Skin of body (tissue), 2 donors: ENCODE data around the gene DOP1A. TPM values are rescaled to one million over a fixed set of nuclear protein-coding genes. Genes with fewer than 3 reads are reported as not detected.
"Not testable (repeated sequence)": the region's sequence is repeated elsewhere in the genome, so short reads cannot be mapped to it uniquely, and the experiment has no call there.

ENCODE experiments used
- DNase-seq: peaks from one replicate; lab custom pipeline; 2025; lab: John Stamatoyannopoulos, UW
- total RNA-seq: library from RNA; depleted of rRNA; stranded (reverse); fragments of >200 nt; gene quantifications from one replicate; pipeline ENCODE4 v1.2.3, GENCODE V29; 2014

DOP1A gene
- total RNA-seq, 1 donor from 2014 or later, result 55.6 TPM

DNA sequence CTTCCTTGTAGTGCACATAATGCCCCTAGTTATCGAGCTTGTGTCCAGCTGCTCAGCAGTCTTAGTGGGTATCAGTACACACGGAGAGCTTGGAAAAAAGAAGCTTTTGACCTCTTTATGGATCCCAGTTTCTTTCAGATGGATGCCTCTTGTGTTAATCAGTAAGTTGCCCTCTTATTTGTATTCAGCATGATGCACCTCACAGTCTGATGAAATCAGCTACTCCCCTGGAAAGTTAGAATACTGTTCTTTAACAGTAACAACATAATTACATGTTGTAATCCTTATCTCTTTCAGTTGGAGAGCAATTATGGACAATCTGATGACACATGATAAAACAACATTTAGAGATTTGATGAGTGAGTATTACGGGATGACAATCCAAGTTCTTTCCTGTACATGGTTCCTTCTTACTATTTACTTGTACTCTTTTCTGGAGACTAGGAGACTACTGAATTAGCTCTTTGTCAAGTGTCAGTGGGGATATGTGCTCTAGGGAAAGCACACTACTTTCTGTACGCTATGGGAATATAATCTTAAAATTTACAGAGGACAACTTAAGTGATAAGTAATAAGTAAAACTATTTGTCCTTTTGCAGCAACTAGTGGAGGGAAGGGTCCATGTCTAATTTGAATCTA, 86.5 kb downstream of the DOP1A start:
- DNase-seq, result no peak

DNA sequence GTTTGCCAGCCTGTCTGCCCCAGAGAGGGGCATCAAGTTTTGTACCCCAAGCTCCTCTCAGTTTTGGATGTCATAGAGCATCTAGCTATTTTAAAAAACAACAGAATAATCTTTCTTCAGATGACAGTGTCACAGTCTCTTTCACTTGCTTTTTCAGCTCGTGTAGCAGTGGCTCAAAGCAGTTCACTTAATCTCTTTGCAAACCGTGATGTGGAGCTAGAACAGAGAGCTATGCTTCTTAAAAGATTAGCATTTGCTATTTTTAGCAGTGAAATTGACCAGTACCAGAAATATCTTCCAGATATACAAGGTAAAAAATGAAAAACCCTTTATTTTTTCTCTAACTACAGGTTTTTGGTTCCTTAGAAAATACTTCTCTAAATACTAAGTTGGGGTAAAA, 88.3 kb downstream of the DOP1A start:
- no peak for DNase-seq

DNA sequence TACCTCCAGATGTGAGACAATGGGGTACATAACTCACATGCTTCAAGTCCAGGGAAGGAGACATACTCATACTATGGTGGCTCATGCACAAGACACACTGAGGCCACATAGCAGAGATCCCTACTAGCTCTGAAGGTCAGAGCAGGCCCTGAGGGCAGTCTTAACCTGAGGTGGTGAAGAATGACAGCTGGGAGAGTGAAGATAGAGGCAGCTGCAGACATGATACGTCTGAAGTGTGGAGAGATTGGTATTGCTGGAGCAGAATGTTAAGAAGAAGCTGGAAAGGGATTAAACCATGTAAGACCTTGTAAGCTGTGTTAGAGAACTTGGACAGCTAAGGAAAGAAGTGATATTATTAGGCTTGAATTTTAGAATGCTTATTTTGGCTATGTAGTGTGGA, 92.7 kb downstream of the DOP1A start:
- DNase-seq, result no peak

DNA sequence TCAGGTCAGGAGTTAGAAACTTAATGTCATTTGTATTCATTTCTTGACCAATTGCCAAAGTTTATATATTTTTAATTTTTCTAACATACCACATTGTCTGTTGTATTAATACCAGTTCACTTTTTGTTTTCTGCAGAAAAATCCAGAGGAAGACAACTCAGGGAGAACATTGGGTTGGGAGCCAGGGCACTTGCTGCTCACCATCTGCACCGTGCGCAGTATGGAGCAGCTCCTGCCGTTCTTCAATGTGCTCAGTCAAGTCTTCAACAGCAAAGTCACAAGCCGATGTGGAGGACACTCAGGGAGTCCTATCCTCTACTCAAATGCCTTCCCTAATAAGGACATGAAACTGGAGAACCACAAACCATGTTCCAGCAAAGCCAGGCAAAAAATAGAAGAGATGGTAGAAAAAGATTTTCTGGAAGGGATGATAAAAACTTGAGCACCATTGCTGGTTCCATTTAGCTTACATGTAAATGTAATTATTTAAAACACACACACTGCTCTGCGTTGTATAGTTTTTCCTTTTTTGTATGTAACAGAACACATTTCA, 100.3 kb downstream of the DOP1A start:
- DNase-seq, result no peak

DNA sequence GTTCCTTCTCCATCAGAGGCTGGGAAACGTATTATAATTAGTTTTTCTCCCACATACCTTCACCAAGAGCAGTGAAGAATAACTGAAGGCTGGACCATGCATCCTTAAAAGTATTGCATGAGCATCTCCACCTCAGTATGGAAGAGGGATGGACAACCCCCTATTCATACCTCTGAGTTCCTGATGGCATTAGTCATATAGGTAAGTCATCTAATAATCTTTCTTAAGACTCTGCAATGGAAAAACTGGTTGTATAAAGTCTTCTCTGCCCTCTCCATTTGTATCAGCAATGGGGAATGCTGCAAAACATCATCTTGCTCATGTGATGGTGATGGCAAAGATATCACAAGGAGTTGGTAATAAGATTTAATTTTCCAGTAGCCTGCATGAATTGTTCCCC, 101.1 kb downstream of the DOP1A start:
- no peak for DNase-seq

DNA sequence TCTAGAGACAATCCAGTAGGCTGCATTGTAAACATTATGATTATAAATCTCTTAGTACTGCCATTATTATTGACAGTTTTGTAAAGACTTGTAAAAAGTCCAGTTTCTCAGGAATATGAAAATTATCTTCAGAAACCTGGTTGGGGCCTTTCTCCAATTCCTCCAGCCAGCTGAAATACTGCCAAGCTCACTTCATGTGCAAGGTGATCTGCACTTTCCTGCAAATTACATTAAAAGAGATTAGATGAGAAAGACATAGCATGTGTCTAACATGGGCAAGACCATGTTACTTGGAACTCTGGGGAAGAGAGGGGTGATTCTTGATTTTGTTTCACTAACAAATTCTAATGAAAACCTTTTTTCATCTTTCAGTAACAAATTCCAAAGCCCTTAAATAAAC, 101.6 kb downstream of the DOP1A start:
- no peak for DNase-seq

DNA sequence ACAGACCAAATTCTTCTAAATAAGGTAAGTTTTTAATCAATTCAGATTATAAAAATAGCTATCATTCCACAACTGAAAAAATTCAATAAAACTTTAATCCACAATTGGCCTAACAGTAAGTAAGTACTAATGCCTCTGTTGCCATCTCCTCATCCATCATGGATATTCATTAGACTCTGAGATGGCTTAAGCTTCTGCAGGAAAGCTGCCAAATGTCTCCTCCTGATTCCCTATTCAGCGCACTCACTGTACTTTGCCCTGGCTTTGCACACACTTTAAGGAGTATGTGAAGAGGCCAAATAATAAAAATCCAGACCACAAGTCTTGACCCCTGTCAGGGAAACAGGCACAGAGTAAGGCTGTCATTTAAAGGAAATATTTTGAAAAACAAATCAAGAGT, 102.0 kb downstream of the DOP1A start:
- DNase-seq, result no peak

DNA sequence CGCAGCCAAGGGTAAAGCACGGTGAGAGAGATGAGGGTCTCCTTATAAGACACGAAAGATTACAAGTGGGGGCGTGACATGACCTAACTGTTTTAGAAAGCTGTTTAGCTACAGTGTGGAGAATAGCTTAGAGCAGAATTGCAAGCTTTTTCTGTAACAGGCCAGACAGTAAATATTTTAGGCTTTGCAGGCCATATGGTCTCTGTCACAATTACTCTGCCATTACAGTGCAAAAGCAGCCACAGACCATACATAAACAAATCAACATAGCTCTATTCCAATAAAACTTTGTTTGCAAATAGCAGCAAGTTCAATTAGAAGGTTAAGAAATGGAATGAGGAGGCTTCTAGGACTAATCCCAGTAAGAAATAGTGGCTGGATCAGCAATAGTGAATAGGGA, 108.8 kb downstream of the DOP1A start:
- no peak for DNase-seq

DNA sequence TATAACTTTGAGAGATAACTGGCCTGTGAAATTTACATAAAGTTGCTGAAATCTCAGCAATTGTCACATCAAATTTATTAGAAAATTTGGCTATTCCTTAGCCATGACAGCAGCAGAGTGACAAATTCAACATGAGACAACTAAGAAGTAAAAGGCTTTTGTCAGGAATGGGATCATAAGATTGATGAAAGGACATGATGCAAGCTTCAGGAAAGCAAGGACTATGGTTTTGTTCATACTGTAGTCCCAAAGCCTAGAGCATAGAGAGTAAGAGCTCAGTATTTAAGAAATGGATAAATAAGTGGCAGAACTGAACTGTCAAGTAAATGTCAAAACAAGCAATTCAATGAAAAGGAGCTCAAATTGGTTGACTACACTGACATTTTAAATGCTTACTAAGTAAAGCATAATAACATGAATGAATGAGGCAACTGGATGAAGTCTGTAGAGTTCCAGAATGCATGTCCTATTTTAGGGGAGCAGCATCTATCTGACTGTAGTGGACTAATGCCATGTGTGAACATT, 113.0 kb downstream of the DOP1A start:
- DNase-seq, result no peak

DNA sequence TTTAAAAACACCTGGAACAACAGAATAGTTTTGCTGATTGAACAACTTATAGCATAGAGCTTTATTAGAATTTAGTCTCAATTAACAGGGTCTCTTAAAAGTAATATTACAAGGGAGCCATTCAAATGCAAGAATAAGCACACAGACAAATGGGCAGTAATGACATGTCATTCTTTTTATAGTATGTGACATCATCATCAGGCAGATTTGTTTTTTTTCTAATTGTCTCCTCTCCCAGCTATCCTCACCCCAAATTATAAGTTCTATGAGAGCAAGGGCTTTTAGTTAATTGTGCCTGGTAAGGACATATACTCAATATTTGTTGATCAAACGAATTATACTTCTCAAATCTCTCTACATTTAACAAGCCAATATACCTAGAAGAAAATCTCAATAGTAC, 114.6 kb downstream of the DOP1A start:
- DNase-seq, result no peak

DNA sequence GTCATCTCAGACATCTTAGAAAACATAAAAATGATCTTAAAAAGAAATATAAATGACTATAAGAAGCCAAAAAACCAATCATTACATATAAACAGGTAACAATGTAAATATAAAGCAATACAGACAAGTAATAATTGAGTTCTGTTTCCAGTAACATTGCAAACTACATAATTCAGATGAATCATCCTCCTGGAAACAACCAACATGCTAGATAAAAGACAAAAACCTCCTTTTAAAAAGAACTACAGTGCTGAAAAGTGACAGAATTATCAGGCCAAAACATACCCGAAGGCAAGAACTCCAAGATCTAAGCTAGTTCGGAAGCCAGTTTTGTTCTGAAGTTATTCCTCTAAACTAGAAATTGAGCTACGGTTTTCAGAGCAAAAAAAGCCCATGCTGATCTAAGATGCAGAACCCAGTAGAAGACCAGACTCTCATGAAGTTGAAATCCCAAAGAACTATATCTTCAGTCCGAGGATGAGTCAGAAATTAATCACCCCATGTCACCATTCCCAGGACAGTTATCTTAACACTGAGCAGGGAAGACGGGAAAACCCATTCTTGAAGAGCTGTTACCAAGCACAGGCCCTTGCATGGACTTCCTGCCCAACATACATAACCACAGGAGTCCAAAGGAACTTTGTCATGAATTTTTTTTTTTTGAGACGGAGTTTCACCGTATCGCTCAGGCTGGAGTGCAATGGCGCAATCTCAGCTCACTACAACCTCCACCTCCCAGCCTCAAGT, 115.8 kb downstream of the DOP1A start:
- no peak for DNase-seq

DNA sequence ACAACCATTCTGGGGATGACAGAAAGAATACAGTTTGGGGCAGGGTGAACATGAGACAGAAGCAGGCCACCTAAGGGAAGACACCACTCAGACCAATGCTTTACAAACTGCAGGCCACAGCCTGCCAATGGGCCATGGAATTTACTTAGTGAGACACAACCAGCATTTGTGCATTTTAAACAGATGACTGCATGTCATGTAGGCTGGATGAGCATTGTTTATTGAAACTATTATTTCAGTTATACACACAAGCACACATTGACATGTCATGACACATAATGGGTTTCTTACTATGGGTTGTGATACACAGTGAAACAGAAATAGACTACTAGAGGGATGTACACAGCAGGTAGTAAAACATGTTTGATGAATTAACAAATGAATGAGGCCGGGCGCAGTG, 117.6 kb downstream of the DOP1A start:
- DNase-seq, result no peak

DNA sequence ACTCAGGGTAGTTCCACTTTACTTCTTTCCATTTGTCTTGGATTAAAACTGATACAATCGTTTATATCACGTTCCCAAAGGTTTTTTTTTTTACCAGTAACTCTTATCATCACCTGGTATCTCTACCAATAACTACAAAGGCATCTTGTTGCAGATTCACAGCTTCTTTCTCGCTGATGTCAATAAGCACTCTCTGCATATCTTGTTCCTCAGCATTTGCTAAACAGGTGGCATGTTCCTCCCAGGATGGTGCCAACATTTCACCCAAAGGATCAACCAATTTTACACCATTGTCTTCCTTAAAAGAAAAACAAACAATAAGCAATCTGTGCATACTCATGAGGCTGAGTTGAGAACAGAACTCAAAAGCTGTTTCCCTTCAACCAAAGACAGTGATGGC, 121.0 kb downstream of the DOP1A start:
- DNase-seq, result no peak

DNA sequence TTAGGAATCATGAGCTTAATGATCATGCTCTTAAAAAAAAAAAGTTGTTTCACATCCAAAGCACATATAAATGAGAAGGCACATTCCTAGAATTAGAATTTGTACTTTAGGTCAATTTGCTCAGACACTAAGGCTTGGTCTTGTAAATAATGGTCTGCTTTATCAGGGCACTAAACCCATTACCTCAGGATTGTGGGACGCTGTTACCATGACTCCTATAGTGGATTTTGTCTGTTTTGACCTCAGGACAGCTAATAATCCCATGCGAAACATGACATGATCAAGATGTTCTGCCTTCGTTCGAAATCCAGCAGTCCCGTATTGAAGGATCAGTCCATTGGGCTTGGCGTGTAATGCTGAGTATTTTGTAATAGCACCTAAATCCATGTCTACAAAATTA, 123.2 kb downstream of the DOP1A start:
- DNase-seq, result no peak

DNA sequence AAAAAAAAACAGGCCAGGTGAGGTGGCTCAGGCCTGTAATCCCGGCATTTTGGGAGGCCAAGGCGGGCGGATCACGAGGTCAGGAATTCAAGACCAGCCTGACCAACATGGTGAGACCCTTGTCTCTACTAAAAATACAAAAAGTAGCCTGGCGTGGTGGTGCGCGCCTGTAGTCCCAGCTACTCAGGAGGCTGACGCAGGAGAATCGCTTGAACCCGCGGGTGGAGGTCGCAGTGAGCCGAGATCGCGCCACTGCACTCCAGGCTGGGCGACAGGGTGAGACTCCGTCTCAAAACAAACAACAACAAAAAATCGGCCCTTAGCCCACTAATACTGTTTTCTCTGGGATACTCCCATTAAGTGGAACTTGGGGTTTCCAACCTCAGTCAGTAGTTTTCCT, 124.5 kb downstream of the DOP1A start:
- DNase-seq, result not testable (repeated sequence)

DNA sequence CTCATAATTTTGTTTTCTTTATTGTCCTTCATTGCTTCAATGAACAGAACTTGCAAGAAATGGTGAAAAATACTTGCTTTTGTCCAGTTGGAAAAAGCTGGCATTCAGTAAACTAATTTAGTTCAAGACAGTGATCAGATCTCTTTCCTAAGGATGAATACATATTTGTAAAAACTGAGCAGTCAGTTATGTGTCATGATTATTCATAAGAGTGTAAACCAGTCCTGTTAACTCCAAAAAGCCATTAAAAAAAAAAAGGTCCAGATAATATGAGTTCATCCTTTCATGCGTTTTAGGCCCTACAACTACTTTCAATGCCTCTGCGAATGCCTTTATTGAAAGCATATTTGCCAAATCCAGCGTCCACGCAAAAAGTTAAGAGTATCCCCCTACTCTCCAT, 125.0 kb downstream of the DOP1A start:
- DNase-seq, result peak; percentile 3

DNA sequence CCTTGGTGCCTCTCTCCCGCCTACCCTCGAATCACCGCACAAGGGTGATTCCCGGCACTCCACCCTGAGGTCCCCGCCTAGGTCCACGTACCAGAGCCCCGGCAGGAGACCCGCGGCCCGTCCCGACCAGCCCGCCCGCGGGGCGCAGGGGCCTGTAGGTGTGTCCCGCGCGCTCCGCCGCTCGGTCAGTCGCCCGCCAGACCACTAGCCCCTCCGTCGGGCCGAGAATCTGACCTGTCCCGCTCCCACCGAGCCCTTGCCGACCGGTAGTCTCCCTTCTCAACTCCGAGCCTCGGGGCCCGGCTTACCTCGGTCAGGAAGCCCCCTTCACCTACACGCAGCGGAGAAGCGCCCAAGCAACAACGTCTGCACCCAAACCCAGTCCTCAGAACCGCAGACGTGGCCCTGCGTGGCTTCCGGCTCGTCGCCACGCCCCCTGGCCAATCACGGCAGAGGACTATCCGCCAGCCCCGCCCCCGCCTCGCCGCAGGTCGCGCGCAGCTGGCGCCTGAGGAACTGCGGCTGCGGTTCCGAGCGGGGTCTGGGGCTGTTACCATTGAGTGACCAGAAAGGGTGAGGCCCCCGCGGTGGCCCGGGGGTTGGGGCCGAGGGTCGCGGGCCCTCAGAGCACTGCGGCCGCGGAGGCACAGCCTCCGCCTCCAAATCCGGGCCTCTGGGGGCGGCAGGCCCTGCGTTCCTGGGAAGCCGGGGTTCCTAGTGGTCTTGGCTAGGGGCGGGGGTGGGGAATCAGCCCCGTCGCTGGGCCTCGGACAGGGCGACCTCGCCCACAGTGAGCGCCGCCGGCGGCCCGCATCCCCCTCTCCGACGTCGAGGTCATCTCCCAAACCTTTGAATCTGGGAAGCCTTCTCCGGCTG, 125.6 kb downstream of the DOP1A start, which contains the start of the genes PGM3 and RWDD2A:
TSS of gene PGM3 (minus strand) at position 395 of the 876 bp plus-strand sequence. CDS start 2,253 bp downstream, outside the sequence.
TSS of gene RWDD2A (plus strand) at position 487 of the 876 bp plus-strand sequence. CDS start 1,095 bp downstream, outside the sequence.
- peak; percentile 80 for DNase-seq

DNA sequence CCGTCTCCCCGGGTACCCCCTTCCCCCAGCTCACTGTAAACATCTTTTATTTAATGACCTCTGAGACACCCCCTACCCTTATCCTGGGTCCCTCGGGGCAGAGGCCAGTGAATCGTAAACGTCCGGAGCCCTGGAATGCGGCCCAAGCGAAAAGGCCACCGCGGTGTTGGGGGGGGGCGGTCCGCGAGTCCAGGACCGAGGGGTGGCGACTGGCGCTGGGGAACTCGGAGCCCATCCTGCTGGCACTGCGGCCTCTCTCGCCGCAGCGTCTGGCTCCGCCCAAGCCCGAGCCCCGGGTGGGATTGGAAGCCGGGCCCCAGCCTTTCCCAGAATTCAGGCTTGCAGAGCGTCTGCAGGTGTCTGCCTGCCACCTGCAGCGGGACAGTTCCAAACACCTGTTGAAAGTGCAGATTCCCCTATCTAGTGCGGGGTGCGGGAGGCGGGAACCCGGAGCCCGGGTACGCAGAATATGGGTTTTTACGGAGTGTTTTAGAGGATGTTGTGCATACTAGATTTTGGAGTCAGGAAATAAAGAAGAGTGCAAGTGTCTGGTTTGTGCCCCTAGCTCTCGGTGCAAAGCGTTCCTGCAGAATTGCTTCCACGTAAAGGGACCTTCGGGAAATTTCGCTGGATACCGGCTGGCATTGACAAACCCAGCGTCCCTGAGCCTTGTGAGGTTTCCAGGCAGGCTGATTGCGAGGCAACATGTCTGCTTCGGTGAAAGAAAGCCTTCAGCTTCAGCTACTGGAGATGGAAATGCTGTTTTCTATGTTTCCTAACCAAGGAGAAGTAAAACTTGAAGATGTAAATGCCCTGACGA, 126.5 kb downstream of the DOP1A start:
- DNase-seq, result no peak

DNA sequence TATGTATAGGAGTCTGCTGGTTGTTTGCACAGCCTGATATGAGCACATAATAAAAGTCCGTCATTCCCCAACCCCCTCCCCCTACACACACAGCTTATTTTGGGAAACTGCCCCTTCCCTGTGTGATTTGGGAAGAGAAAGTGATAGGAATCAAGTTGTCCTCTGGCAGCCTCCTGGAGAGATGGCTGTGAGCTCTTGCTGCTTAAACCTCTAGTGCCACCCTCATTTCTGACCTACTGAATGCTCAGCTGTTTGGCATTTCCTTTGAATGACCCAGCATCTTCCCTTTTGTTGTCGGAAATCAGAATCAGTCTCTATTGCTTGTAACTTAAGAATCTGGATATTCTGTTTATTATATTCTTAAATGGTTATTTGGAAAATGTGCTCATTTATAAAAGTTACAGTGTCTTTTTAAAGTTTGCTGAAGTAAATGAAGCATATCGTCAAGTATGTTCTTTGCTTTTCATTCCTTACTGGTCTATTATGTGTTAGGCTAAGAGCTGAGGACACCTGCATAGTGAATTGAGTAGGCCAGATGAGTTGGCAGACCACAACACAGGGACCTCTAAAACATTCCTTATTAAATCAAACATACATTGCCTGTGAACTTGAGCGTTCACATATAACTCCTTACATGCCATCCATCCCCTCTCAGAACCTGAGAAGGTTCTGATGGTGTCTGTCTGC, 131.2 kb downstream of the DOP1A start:
- no peak for DNase-seq
